Suprapubic skin (tissue), 4 donors: ENCODE data around the gene ARHGEF6. TPM values are rescaled to one million over a fixed set of nuclear protein-coding genes. Genes with fewer than 3 reads are reported as not detected.

ENCODE experiments used
- DNase-seq, 2 donors: peaks; one replicate each; pipeline ENCODE4 v3.0.0-alpha.2; 2019; ENCODE audit warnings: low spot score in 2 of 2
- H3K27ac ChIP-seq: fragments of 200-600 bp; sonication (generic); one replicate; pipeline ENCODE4 v1.5.1; 2019
- H3K27me3 ChIP-seq: fragments of 200-600 bp; sonication (generic); one replicate; pipeline ENCODE4 v1.5.1; 2019
- H3K36me3 ChIP-seq: fragments of 200-600 bp; sonication (generic); one replicate; pipeline ENCODE4 v1.5.1; 2019
- H3K4me1 ChIP-seq: fragments of 200-600 bp; sonication (generic); one replicate; pipeline ENCODE4 v1.5.1; 2019
- H3K4me3 ChIP-seq: fragments of 200-600 bp; sonication (generic); one replicate; pipeline ENCODE4 v1.5.1; 2019; ENCODE audit warnings: mild to moderate bottlenecking
- H3K9me3 ChIP-seq: fragments of 200-600 bp; sonication (generic); one replicate; pipeline ENCODE4 v1.5.1; 2019
- CTCF ChIP-seq, 2 donors: fragments of 200-600 bp in 1 of 2; fragments of 450-650 bp in 1 of 2; sonication (generic) in 1 of 2; IDR thresholded peaks; one replicate each; pipeline ENCODE4 v1.5.1; 2016 to 2019; ENCODE audit warnings: antibody characterized with exemption in 2 of 2, mild to moderate bottlenecking in 1 of 2, moderate library complexity in 1 of 2
- EP300 ChIP-seq: sonication (generic); formaldehyde crosslinking; IDR thresholded peaks from one replicate; pipeline ENCODE4 v1.6.1; 2017; ENCODE audit warnings: antibody characterized with exemption
- POLR2A ChIP-seq, 2 donors: fragments of 450-650 bp; IDR thresholded peaks; one replicate each; pipeline ENCODE4 v1.6.1; 2017; ENCODE audit warnings: antibody characterized with exemption in 2 of 2, mild to moderate bottlenecking in 2 of 2, moderate library complexity in 2 of 2
- POLR2AphosphoS5 ChIP-seq, 3 donors: sonication (generic); formaldehyde crosslinking; IDR thresholded peaks; one replicate each; pipeline ENCODE4 v1.6.1; 2017; ENCODE audit warnings: antibody characterized with exemption in 3 of 3
- WGBS: methylation state at CpG from one replicate; pipeline ENCODE4 v1.1.5; 2018; 5-methylcytosine and 5-hydroxymethylcytosine counted together
- total RNA-seq, 4 donors: library from RNA; depleted of rRNA; stranded (reverse); fragments of >200 nt; gene quantifications; one replicate each; pipeline ENCODE4 v1.1.0, GENCODE V29; 2016

ARHGEF6 gene
- total RNA-seq, 4 donors from 2014 or later = 5.9 to 16.9 (median 7.2) TPM

DNA sequence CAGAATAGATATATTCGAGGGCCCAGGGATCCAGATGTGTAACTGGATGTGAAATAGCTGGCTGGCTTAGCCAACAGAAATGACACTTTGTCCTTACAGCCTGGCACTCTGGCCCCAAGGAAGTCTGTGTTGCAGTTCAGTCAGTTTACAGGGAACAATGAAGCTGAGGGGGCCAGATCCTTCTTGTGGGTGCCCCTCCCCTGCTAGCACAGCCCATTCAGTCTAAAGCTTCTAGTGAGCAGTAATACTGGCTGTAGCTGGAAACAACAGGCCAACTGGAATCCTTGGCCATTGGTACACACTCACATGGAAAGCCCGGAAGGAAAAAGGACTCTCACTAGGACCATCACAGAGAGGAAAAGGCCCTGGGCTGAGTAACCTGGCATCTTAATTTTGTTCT lies 155.5 kb downstream of the ARHGEF6 start:
- no peaks in the 10 kb centered on the region for H3K27me3 ChIP-seq
- 76% methylated on average over 2 of the region's 2 CpGs for WGBS

DNA sequence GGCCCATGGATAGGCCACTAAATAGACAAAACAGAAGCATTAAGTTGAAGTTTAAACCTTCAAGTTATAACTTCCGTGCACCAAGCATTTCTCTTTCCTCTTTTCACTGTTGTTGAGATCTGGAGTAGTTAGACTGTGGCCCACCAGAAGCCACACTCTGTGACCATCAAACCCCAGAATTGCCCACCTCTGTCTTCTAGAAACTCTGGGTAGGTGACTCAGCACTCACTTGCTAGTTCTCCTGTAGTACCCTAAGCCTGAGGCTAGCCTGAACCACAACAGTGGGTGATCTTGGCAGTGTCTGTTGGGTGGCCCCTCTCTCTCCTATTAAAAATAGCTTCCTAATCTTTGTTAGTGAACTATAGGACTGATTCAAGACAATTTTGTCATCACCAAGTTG lies 157.3 kb downstream of the ARHGEF6 start:
- no peaks in the 10 kb centered on the region for H3K36me3 ChIP-seq
- DNase-seq = no peak
- H3K4me3 ChIP-seq = no peak overlapping the region
- TF ChIP-seq CTCF (IDR thresholded peaks at IDR 0.05) = no peak
- no peak for TF ChIP-seq POLR2A (IDR thresholded peaks at IDR 0.05)
- TF ChIP-seq EP300 = no peak
- TF ChIP-seq POLR2AphosphoS5 (IDR thresholded peaks at IDR 0.05) = no peak
- 81% methylated on average over 1 of the region's 1 CpG for WGBS
- no peaks in the 10 kb centered on the region for H3K4me1 ChIP-seq
- H3K9me3 ChIP-seq = no peaks in the 10 kb centered on the region
- H3K27ac ChIP-seq = no peak overlapping the region
- H3K27me3 ChIP-seq = no peaks in the 10 kb centered on the region

More for the DNA sequence above, 155.5 kb downstream of the ARHGEF6 start:
- no peaks in the 10 kb centered on the region for H3K9me3 ChIP-seq
- no peaks in the 10 kb centered on the region for H3K4me1 ChIP-seq
- no peak for DNase-seq
- TF ChIP-seq EP300 (no peak), POLR2A (IDR thresholded peaks at IDR 0.05) (no peak), POLR2AphosphoS5 (IDR thresholded peaks at IDR 0.05) (no peak), CTCF (IDR thresholded peaks at IDR 0.05) (no peak)
- H3K4me3 ChIP-seq = no peak overlapping the region
- H3K36me3 ChIP-seq = no peaks in the 10 kb centered on the region
- H3K27ac ChIP-seq = no peak overlapping the region

GRCh38 chrX:136622568-136622967 lies 158.2 kb downstream of the ARHGEF6 start:
- H3K4me3 ChIP-seq = no peak overlapping the region
- 90% methylated on average over 4 of the region's 4 CpGs for WGBS
- H3K9me3 ChIP-seq = no peaks in the 10 kb centered on the region
- no peaks in the 10 kb centered on the region for H3K27me3 ChIP-seq
- TF ChIP-seq EP300 = no peak
- no peak for TF ChIP-seq POLR2AphosphoS5 (IDR thresholded peaks at IDR 0.05)
- no peak for TF ChIP-seq POLR2A (IDR thresholded peaks at IDR 0.05)
- TF ChIP-seq CTCF (IDR thresholded peaks at IDR 0.05) = no peak
- no peaks in the 10 kb centered on the region for H3K36me3 ChIP-seq
- no peaks in the 10 kb centered on the region for H3K4me1 ChIP-seq
- no peak overlapping the region for H3K27ac ChIP-seq
- DNase-seq = no peak

DNA sequence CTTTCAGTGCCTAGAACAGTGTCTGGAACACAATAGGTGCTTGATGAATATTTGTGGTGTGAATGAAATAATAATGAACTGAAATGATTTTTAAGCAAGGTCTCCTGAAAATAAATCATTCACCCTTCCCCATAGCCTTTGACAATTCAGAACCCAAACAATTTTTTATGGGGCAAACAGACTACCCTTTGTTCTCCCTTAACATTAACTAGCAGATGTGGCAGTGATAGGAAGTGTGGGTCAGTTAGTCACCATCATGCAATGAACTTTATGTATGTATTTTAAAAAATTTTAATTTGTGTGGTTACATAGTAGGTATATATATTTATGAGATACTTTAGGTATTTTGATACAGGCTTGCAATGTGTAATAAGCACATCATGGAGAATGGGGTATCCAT lies 160.0 kb downstream of the ARHGEF6 start:
- no peak overlapping the region for H3K27ac ChIP-seq
- DNase-seq = no peak
- TF ChIP-seq POLR2A (IDR thresholded peaks at IDR 0.05) (no peak), EP300 (no peak), POLR2AphosphoS5 (IDR thresholded peaks at IDR 0.05) (no peak), CTCF (IDR thresholded peaks at IDR 0.05) (no peak)
- H3K27me3 ChIP-seq = no peaks in the 10 kb centered on the region
- H3K9me3 ChIP-seq = no peaks in the 10 kb centered on the region
- no peaks in the 10 kb centered on the region for H3K36me3 ChIP-seq
- H3K4me3 ChIP-seq = no peak overlapping the region
- no peaks in the 10 kb centered on the region for H3K4me1 ChIP-seq

DNA sequence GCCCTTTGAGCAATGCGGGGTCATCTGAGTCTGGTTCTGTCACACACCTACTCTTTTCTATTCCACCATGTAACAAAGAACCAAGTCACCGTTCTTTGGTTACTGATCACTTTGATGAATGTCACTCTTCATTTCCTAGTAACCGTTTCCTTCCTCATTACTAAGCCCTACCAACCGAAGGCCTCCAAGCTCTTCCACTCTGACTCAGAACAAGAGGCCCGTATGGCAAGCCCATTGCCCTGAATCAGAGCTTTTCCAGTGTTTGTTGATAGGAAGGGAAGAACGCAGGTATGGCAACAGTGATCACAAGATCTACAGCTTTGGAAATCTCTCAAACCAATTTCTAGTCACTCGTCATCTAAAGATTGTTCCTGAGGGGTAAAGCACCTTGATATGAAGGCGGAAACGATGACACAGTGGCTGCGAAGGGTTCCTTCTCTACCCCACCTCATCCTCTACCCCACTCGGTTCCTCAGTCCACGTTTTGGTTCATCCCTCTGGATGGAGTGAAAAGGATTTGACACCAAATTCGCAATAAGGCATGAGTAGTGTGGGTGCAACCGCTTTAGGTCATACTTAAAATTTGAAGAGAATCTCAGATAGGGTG lies 160.7 kb downstream of the ARHGEF6 start:
- TF ChIP-seq POLR2A (IDR thresholded peaks at IDR 0.05) = no peak
- no peak for TF ChIP-seq CTCF (IDR thresholded peaks at IDR 0.05)
- TF ChIP-seq POLR2AphosphoS5 (IDR thresholded peaks at IDR 0.05) = no peak
- no peak for TF ChIP-seq EP300

More for the DNA sequence above, 160.7 kb downstream of the ARHGEF6 start:
- Histone ChIP-seq H3K4me3 (no peak overlapping the region), H3K9me3 (no peaks in the 10 kb centered on the region), H3K36me3 (no peaks in the 10 kb centered on the region), H3K27ac (no peak overlapping the region), H3K27me3 (no peaks in the 10 kb centered on the region), H3K4me1 (no peaks in the 10 kb centered on the region)
- no peak for DNase-seq
- 80% methylated on average over 14 of the region's 14 CpGs for WGBS
